Endothelial cell (in vitro differentiated cells): ENCODE measurements around the gene CELSR2. TPM values are rescaled to one million over a fixed set of nuclear protein-coding genes. Genes with fewer than 3 reads are reported as not detected.

ENCODE experiments used
- DNase-seq: peaks from one replicate; pipeline ENCODE4 v3.0.0; 2021; ENCODE audit warnings: low spot score
- H3K27ac Mint-ChIP-seq: one replicate; pipeline ENCODE4 v1.8.0; 2021; ENCODE audit warnings: mixed read lengths, inconsistent platforms; ENCODE audit not compliant: unreplicated experiment
- H3K27me3 Mint-ChIP-seq: one replicate; pipeline ENCODE4 v1.8.0; 2021; ENCODE audit warnings: mild to moderate bottlenecking, moderate library complexity, mixed read lengths, inconsistent platforms; ENCODE audit not compliant: unreplicated experiment
- H3K36me3 Mint-ChIP-seq: one replicate; pipeline ENCODE4 v1.8.0; 2021; ENCODE audit warnings: mild to moderate bottlenecking, low read depth, mixed read lengths, inconsistent platforms; ENCODE audit not compliant: unreplicated experiment
- H3K4me1 Mint-ChIP-seq: one replicate; pipeline ENCODE4 v1.8.0; 2021; ENCODE audit warnings: mild to moderate bottlenecking, mixed read lengths, inconsistent platforms; ENCODE audit not compliant: unreplicated experiment
- H3K4me3 Mint-ChIP-seq: one replicate; pipeline ENCODE4 v1.8.0; 2021; ENCODE audit warnings: mild to moderate bottlenecking, mixed read lengths, inconsistent platforms; ENCODE audit not compliant: unreplicated experiment
- H3K9me3 Mint-ChIP-seq: one replicate; pipeline ENCODE4 v1.8.0; 2021; ENCODE audit warnings: mixed read lengths, inconsistent platforms; ENCODE audit not compliant: unreplicated experiment
- CTCF ChIP-seq: fragments of 200-600 bp; sonication (generic); IDR thresholded peaks from one replicate; pipeline ENCODE4 v1.5.0; 2021; ENCODE audit warnings: antibody characterized with exemption; ENCODE audit not compliant: unreplicated experiment
- total RNA-seq: library from RNA; stranded (reverse); fragmentation: NEBNext Ultra II Directional; extraction: Animal tissue kit (Norgen Biotek cat#: 25700); gene quantifications from one replicate; pipeline ENCODE4 v1.2.1, GENCODE V29; 2021; ENCODE audit not compliant: unreplicated experiment

CELSR2 gene
- total RNA-seq, 1 donor from 2014 or later, result 1.6 TPM

GRCh38 chr1:109275706-109276345 is 26.5 kb downstream of the CELSR2 start:
- no peak for DNase-seq
- no peak overlapping the region for H3K4me3 Mint-ChIP-seq

GRCh38 chr1:109277434-109278204 is 28.3 kb downstream of the CELSR2 start:
- Mint-ChIP-seq H3K4me3 (no peak overlapping the region), H3K36me3 (peaks cover 9% of the 10 kb centered on the region), H3K9me3 (no peaks in the 10 kb centered on the region), H3K4me1 (peaks cover 35% of the 10 kb centered on the region), H3K27me3 (peaks cover 8% of the 10 kb centered on the region), H3K27ac (no peak overlapping the region)
- DNase-seq, result peak; percentile 81
- peak; percentile 94 for TF ChIP-seq CTCF

More at GRCh38 chr1:109275706-109276345, 26.5 kb downstream of the CELSR2 start:
- peak overlapping the region; percentile 77 for H3K27ac Mint-ChIP-seq
- no peak for TF ChIP-seq CTCF
- peaks cover 5% of the 10 kb centered on the region for H3K27me3 Mint-ChIP-seq
- peaks cover 5% of the 10 kb centered on the region for H3K36me3 Mint-ChIP-seq
- H3K4me1 Mint-ChIP-seq, result peaks cover 25% of the 10 kb centered on the region
- no peaks in the 10 kb centered on the region for H3K9me3 Mint-ChIP-seq

GRCh38 chr1:109279615-109280278 is 30.4 kb downstream of the CELSR2 start:
- H3K9me3 Mint-ChIP-seq, result no peaks in the 10 kb centered on the region
- no peak overlapping the region for H3K27ac Mint-ChIP-seq
- peaks cover 8% of the 10 kb centered on the region for H3K27me3 Mint-ChIP-seq
- DNase-seq, result no peak
- TF ChIP-seq CTCF, result no peak
- H3K4me3 Mint-ChIP-seq, result no peak overlapping the region
- peaks cover 32% of the 10 kb centered on the region for H3K4me1 Mint-ChIP-seq
- H3K36me3 Mint-ChIP-seq, result peaks cover 9% of the 10 kb centered on the region

GRCh38 chr1:109280862-109281261 is 31.5 kb downstream of the CELSR2 start:
- H3K27ac Mint-ChIP-seq, result no peak overlapping the region
- peaks cover 6% of the 10 kb centered on the region for H3K27me3 Mint-ChIP-seq
- H3K4me3 Mint-ChIP-seq, result no peak overlapping the region
- no peak for DNase-seq
- peaks cover 21% of the 10 kb centered on the region for H3K4me1 Mint-ChIP-seq
- peaks cover 9% of the 10 kb centered on the region for H3K36me3 Mint-ChIP-seq
- TF ChIP-seq CTCF, result no peak
- H3K9me3 Mint-ChIP-seq, result no peaks in the 10 kb centered on the region
